ENCODE data around the gene SHISA3.
"Not testable (repeated sequence)": the region's sequence is repeated elsewhere in the genome, so short reads cannot be mapped to it uniquely, and the experiment has no call there.

The SHISA3 gene

DNA sequence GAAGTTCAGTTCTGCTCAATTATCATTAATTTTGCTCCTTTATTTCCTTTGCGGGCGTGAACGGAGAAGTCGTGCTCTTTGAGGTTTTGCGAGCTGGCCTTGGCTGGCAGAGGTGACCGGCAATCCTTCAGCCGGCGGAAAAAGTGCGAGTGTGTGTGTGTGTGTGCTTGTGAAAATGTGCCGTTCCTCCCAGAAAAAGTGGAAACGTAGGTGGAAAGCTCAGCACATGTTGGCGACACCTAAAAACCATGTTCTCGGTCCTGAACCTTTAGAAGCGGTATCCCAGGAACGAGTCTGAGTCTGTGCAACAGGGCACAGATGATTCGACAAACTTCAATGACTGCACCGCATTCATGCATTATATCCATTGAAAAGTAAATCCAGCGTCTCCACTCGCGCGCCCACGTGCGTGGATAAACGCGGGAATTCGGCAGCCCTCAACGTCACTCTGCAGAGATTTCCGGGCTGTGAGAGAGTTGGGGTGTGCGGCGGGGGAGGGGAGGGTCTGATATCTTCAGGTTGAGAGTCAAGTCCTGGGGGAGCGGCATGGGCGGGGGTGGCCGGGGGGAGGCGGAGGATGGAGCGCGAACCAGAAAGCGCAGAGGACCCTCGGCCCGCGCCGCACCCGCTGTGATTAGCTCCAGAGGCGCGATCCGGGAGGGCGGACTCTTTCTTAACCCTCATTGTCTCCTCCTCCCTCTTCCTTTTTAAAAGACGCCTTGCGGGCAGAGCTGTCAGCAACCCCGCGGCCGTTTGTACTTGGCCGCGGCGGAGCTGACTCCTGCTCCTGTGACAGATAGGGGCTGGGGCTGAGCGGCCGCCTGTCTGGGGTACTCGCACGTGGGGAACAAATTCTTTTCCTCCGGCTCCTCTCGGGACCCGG lies at the start of gene SHISA3:
Gene SHISA3, plus strand, starts transcription at position 737 of the 883 bp plus-strand sequence. CDS start 569 bp downstream, outside the sequence.
- DNase-seq, result no peak

DNA sequence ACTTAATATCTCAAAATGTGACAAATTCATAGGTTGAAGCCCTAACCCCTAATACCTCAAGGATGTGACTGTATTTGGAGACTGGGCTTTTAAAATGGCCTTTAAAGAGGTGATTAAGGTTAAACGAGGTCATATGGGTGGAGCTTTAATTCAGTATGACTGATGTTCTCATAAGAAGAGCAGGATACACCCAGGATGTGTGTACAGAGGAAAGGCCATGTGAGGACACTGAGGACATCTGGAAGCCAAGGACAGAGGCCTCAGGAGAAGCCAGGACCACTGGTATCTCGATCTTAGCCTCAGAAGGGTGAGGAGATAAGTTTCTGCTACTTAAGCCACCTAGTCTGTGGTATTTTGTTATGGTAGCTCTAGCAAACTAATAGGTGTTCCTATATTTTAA lies 49.0 kb upstream of the SHISA3 start:
- DNase-seq, result no peak

DNA sequence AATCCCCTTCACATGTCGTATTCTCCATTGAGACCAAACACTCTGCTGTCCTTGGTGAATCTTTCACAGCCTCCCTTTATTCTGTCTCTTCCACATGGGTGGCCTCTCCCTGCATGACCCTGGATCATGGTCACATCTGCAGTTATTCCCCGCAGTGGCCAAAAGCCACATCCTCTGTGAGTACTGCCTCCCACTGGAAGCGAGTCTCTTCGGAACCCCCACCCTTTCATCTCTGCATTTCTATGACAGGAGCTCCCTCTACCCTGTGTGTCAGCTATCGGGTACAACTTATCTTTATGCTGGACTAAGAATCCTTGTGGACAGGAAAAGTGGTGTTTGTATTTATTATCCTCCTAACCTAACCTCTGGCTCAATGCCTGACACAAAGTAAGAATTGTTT lies 48.6 kb upstream of the SHISA3 start:
- DNase-seq, result no peak

DNA sequence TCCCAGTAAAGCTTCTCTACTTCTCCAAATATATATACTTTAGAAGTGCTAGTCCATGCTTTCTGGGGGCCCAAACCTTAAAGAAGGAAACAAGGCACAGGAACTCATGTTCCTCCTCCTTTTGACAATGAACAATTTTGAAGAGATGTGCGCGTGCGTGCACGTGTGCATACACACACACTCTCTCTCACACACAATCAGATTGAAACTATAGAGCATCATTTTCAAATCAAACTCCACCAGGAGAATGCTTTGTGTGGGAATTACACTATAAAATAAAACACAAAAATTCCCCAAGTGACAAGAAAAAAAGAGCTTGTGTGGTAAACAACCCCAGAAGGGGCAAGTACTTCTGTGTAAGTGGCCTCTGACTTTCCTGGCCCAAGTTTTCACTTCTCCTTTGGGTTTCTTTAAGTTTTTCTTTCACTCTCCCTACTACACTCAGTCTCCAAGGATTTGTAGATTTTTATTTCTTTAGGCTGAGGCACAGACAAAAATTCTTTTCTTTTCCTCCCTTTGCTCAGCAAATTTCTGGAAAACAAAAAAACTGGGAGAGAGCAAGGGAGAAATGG lies 46.6 kb upstream of the SHISA3 start:
- no peak for DNase-seq

DNA sequence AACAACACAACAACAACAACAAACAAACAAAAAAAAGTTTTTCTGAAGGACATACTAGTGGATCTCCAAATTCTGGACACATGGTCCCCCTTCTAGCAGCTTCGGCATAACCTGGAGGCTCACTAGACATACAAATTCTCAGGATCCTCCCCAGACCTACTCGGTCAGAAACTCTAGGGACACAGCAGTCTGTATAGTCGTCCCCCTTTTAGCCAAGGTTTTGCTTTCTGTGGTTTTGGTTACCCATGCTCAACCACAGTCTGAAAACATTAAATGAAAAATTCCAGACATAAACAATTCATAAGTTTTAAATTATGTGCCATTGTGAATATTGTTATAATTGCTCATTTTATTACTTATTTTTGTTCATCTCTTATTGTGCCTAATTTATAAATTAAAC lies 45.2 kb upstream of the SHISA3 start:
- DNase-seq, result no peak

DNA sequence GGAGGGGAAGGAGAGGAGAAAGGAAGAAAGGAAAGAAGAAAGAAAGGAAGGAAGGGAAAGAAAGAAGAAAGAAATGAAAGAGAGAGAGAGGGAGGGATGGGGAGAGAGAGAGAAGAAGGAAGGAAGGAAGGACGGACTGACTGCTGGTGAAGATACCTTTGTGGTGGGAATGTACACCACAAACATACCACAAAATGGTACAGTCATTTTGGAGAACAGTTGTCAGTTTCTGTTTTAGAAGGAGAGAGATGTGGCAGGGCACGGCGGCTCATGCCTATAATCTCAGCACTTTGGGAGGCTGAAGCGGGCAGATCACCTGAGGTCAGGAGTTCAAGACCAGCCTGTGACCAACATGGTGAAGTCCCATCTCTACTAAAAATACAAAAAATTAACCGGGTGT lies 40.0 kb upstream of the SHISA3 start:
- DNase-seq, result no peak

DNA sequence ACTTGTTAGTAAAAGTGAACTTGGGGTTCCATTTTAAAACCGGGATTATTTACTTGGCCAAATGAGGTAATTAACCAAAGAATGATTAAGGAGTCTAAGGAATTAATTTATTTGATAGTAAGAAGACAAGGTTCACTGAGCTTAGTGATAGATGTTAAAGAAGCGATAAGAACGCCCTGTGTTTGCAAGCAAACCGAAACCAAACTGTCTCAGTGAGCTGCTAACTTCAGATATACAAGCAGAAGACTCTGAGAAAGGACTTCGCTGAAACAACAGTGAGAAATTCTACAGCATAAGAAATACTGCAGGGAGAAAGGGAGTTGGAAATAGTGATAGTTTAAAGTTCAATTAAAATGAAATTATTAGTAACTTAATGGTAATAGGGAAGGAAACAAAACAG lies 37.6 kb upstream of the SHISA3 start:
- DNase-seq, result no peak

DNA sequence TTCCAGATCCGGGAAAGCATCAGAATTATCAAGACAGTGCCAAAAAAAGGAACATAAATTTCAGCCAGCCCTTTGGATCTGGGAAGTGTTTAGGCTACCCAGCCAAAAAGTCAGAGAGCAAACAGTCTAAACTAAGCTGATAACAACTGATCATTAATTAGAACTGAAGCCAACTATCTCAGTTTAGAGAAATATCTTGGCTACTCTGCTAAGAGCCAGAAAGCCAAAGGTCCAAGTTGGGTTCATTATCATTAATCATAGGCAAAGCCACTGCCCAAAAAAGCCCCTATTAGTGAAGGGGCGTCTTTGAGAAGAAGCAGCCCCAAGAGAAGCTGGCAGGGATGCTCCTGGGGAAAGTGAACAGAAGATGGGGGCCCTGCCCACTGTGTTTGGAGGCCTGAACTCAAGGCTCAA lies 37.0 kb upstream of the SHISA3 start:
- no peak for DNase-seq

DNA sequence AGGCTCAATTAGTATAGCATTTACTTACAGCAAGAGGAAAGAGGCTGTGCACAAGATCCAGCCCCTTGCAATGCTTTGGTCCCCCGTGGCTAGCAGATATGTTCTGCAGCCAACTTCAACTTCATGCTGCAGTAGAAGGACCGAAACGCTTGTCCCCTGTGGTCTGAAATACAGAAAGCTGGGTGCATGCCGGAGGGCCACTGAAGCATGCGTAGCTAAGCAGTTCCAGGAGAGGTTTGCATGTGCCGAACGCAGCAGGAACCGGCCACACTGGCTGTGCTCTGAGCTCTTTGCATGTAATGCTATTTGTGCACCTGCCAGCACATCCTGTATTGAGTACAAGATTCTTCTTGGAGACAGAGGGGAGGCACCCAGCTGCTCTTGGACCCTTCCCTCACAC lies 35.8 kb upstream of the SHISA3 start:
- no peak for DNase-seq

DNA sequence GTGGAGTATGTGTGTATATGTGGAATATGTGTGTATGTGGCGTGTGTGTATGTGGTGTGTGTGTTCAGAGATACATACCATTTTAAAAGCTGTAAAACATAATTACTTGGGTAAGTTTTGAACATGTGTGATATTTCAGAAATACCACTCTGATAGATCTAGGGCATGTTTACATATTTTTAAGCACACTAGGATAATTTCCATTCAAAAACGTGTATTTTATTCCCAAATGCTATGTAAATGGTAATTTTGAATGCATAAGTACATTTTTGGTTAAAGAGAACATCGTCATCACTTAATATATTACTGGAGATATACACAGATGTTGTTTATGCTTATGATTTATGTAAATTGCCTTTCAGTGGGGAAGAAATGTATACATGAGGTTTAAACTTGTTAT lies 34.7 kb upstream of the SHISA3 start:
- no peak for DNase-seq

DNA sequence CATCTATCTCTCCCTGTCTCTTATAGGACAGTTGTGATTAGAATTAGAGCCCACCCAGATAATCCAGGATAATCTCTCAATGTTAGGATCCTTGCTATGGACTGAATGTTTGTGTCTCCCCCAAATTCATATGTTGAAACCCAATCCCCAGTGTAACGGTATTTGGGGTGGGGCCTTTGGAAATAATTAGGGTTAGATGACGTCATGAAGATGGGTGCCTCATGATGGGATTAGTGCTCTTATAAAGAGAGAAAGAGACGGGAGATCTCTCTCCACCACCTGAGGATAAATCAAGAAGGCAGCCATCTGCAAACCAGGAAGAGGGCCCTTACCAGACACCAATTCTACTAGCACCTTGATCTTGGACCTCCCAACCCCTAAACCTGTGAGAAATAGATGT lies 33.7 kb upstream of the SHISA3 start:
- DNase-seq, result no peak

DNA sequence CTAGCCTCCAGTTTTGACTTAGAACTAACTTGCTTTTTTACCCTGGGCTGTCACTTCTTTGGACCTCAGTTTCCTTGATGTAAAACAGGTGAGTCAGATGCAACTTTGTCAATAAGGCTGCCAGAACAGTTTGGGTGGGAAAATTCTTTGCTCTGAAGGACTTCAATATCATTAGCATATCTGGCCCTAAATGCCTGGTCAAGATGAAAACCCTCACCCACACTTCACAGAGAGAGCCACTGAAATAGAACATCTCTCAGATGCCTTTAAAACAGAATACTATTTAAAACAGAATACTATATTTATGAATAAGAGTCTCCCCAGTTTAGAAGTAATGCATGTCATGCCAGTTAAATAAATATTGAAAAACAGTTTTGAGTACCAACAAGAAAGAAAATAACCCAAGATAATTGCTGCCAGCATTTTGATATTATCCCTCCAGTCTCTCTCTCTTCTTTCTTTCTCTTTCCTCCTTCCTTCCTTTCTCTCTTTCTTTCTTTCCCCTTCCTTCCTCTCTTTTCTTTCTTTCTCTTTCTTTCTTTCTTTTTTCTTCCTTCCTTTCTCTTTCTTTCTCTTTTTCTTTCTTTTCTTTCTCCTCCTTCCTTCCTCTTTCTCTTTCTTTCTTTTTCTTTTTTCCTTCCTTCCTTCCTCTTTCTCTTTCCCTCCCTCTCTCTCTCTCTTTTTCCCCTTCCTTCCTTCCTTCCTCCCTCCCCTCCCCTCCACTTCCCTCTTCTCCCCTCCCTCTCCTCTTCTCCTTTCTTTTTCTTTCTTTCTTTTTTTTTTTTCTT lies 32.8 kb upstream of the SHISA3 start:
- no peak for DNase-seq

DNA sequence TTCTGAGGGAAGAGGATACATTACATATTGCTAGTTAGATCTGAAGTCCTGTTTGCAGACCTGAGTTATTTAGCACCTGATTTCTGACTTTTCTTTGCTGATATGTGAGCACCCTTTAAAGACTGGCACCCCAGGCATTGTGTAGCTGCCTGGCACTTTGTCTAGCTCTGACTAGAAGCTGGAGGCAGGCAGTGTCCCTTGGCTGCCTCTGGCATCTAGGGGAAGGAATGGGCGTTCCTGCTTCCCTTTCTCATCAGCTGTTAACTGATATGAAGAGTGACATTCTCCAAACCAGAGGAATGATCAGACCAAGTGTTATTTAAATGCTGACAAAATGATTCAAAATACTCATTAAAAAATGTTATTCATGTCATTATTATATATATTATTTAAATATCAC lies 30.3 kb upstream of the SHISA3 start:
- DNase-seq, result no peak

DNA sequence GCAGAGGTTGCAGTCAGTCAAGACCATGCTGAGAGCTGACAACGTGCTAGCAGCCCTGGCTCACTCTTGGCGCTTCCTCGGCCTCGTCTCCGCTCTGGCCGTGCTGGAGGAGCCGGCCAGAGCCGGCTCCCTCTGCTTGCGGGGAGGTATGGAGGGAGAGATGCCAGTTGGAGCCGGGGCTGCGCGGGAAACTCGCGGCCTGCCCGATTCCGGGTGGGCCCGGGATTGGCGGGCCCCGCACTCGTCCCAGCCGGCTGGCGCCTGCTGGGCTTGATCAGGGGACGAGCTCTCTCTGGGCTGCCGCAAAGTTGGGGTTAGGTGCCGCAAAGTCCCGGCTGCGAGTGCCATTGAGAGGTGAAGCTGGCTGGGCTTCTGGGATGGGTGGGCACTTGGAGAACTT lies 27.8 kb upstream of the SHISA3 start:
- DNase-seq, result no peak

DNA sequence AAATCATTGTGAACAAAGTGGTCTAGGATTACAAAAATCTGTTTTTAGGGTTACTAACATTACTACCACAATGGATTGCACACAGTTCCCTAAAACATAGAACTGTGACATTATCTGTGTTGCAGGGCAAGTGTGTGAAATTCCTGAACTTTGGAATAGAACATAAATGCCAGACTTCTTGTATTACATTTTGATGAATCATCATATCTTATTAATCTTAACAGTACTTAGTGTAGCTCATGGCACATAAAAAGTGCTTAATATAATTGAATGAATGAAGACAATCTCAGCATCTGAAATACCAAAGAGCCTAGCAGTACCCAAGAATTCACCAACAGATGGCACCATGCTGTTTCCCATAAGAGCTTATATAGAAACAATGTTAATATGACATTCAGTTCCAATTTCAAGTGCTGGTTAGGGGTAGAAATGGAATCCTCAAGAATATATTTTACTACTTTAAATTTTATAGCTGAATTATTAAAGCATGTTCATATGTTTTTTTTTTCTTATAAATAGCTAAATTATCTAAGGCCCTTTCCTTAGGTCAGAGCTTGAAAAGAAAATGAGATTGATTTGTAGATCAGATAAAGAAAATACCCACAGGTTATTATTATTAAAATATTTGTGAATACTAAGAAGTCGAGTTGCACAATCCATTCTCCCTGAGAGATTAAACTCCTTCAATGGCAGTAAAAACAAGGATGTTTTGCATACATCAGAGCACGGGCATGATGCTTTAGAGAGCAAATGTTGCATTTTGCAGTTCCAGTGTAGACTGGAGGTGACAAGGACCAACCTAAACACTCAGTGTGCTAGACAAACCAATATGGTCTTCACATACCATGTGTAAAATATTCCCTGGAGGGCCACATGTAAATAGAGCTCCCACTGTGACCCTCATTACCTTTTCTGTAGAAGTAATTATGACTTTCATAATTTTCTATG lies 25.7 kb upstream of the SHISA3 start:
- DNase-seq, result no peak

DNA sequence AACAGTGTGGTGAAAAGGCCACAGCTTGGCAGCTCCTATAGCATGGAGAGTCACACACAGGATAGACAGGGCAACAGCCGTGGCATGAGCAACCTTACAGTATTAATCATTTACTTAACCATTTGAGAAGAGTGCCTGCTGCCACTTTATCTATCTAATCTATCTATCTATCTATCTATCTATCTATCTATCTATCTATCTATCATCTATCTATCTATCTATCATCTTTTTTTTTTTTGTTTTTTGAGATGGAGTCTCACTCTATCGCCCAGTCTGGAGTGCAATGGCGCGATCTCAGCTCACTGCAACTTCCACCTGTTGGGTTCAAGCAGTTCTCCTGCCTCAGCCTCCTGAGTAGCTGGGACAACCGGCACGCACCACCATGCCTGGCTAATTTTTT lies 25.0 kb upstream of the SHISA3 start:
- not testable (repeated sequence) for DNase-seq

DNA sequence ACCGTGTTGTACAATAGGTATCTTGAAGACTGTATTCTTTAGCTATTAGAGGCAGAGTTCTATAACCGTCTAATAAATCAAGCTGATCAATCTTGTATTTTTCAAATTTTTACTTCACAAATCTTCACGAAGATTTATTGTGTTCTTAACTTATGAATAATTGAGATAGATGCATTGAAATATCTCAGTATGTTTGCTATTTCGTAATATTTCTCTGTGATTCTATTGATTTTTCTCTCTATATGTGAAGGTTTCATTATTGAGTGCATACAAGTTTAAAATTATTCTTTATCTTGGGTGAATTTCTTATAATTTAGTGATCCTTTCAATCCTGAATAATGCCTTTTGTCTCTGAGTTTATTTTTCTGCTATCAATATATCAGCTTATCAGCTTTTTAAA lies 19.8 kb upstream of the SHISA3 start:
- DNase-seq, result no peak

DNA sequence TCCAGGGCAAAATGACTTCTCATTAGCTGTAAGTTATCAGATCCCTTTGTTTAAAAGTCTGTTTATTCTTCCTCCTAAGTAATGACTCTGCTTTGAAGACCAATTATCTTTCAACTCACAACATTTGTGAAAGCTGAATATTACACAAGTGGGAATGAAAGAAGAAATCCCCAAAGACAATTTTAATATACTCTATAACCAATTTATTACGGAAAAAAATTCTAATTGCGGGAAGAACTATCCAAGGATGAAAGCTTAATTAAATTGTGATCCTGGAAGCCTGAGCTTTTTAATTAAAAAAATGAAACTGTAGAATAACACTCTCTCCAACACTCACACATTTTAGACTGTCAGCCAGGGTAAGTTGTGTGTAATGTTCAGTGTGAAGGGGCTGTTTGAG lies 15.6 kb upstream of the SHISA3 start:
- no peak for DNase-seq

DNA sequence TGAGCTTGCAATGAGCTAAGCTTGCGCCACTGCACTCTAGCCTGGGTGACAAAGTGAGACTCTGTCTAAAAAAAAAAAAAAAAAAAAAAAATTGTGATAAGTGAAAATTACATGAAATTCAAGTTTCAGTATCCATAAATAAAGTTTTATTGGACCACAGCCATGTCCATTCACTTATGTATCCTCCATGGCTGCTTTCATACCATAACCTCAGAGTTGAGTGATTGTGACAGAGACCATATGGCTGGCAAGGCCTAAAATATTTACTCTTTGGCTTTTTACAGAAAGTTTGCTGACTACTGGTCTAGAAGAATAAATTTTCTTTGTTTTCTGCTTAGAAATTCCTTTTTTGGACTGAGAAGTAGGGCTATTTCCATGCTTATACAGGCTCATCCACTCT lies 11.8 kb upstream of the SHISA3 start:
- DNase-seq, result no peak

DNA sequence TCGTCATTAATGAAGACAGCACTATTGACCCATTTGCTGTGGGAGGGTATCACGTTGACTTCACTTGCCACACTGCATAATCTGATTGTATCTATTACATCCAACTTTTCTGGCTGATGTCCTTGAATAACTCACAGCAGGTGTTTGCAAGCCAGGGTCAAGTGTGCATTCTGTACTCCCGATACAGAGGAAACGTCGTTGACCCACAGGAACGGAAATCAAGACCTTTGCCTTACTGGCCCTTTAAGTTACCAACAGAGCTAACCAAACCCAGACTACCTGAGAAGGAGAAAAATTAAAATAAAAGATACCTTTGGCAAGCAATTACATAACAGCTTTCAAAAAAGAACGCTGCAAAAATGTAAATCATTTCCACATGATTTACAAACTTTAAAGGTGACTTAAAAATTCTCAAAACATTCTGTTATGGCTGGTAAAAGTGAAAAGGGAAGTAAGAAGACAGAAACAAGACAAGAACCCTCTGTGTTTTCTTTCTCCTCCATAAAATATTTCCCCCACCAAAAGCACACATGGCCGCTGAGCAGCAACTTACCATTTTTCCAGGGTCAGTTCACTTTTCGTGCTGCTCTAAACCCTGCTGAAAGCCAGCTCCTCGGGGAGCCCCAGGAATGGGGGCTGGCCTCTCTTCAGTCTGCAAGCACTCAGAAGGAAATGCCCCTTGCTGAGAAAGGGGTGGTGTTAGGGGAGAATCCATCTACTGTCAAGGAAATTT lies 6.5 kb upstream of the SHISA3 start:
- no peak for DNase-seq

DNA sequence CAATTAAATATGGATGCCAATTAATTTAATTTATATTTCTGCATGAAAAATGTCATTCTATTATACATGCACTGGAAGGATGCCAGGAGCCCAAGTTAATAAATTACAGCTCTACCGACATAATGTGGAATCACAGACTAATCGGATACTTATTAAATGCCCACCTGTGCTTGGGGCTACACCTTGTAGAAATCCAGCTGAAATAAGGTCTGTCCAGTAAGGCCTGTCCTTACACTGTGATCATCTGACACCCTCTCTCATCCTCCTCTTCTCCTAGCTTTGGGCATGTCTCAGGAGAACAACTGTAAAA lies 6.0 kb upstream of the SHISA3 start:
- DNase-seq, result no peak

DNA sequence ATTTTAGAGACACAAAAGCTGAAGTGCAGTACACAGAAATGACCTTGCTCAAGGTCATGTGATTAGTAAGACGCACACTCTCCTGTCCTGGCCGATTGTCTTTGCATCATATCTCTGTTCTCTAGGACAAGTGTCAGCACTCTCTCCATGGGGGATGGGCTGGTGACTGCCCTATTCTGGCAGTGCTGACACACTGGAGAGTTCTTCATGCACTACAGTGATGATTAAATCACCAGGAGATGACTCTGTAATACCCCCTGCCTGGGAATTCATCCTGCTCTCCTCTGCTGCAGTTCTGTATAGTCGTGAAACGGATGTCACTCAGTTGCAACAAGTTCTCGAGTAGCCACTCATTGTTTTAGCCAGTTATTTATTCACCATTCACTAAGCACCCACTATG lies 5.3 kb upstream of the SHISA3 start:
- no peak for DNase-seq
